Large intestine (tissue), 3 donors: Measurements from ENCODE around the gene KIAA0825. TPM values are rescaled to one million over a fixed set of nuclear protein-coding genes. Genes with fewer than 3 reads are reported as not detected.

Source experiments
- DNase-seq, 2 donors: peaks; one replicate each; pipeline versions ENCODE4 v3.0.0 to v3.0.0-alpha.2; 2013
- H3K27ac ChIP-seq: one replicate; pipeline ENCODE4 v1.5.1; 2013; ENCODE audit warnings: low read length
- H3K27me3 ChIP-seq: 2 replicates; pipeline ENCODE4 v1.6.1; 2013; ENCODE audit warnings: low read length; ENCODE audit not compliant: control insufficient read depth, insufficient read depth
- H3K36me3 ChIP-seq: 2 replicates; pipeline ENCODE4 v1.6.1; 2013; ENCODE audit warnings: low read length; ENCODE audit not compliant: control insufficient read depth, insufficient read depth
- H3K4me1 ChIP-seq: one replicate; pipeline ENCODE4 v1.6.1; 2013; ENCODE audit warnings: low read length; ENCODE audit not compliant: control insufficient read depth, insufficient read depth
- H3K4me3 ChIP-seq: one replicate; pipeline ENCODE4 v1.5.1; 2013; ENCODE audit warnings: low read length
- H3K9me3 ChIP-seq: one replicate; pipeline ENCODE4 v1.6.1; 2013; ENCODE audit warnings: mild to moderate bottlenecking, low read depth, low read length, moderate library complexity; ENCODE audit not compliant: control insufficient read depth
- WGBS: methylation state at CpG from one replicate; pipeline ENCODE4 v1.1.5; 2013; ENCODE audit warnings: low lambda C conversion rate; ENCODE audit not compliant: insufficient coverage; 5-methylcytosine and 5-hydroxymethylcytosine counted together
- polyA plus RNA-seq: library from polyadenylated mRNA; unstranded; fragments of 120-200 nt; gene quantifications from one replicate; pipeline ENCODE4 v1.2.1, GENCODE V29; 2013

The KIAA0825 gene
- polyA plus RNA-seq, 1 donor = 2.8 TPM

DNA sequence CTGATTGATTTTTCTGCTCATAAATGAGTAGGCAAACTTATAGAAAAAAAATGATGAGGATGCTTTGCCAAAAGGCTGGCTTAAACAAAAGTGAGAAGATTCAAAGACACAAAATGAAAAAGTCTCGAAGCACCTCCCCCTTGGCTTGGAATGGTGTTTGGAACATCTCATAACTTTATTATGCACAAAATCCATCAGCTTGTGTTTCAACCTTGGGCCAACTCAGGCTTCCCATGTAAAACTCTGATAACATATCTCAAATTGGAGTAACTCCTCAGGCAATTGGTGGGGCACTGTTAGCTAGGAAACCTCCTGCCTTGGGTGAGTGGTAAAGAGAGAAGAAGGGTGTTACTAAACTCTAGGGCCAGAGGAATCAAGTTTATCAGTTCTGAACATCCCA, 176.3 kb downstream of the KIAA0825 start:
- H3K4me3 ChIP-seq = no peak overlapping the region
- H3K4me1 ChIP-seq = no peaks in the 10 kb centered on the region
- WGBS = no CpG with 5 or more reads among the region's 1 CpG
- no peak for DNase-seq
- H3K9me3 ChIP-seq = no peaks in the 10 kb centered on the region
- no peak overlapping the region for H3K27ac ChIP-seq
- no peaks in the 10 kb centered on the region for H3K27me3 ChIP-seq
- H3K36me3 ChIP-seq = no peaks in the 10 kb centered on the region

DNA sequence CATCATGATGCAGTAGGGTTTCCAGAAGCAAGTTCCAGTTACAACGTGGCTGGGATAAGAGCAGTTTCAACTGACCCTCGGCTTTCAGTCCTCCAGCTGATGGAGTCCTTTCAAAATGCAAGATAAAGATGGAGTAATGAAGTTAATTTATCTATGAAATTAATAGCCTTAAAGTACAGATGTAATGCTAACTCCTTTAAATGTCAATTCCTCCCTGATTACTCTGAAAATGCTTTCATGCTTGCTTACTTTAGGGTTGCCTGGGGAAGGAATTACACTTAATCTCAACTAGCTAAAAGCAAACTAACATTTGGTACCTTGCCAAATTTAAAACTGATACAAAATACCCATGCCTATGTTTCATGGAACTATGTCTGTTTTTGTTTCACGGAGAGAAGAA, 178.4 kb downstream of the KIAA0825 start:
- WGBS = no CpG with 5 or more reads among the region's 3 CpGs
- no peaks in the 10 kb centered on the region for H3K4me1 ChIP-seq
- no peak for DNase-seq
- peaks cover 3% of the 10 kb centered on the region for H3K9me3 ChIP-seq
- H3K27ac ChIP-seq = no peak overlapping the region
- no peaks in the 10 kb centered on the region for H3K36me3 ChIP-seq
- no peaks in the 10 kb centered on the region for H3K27me3 ChIP-seq
- H3K4me3 ChIP-seq = no peak overlapping the region

DNA sequence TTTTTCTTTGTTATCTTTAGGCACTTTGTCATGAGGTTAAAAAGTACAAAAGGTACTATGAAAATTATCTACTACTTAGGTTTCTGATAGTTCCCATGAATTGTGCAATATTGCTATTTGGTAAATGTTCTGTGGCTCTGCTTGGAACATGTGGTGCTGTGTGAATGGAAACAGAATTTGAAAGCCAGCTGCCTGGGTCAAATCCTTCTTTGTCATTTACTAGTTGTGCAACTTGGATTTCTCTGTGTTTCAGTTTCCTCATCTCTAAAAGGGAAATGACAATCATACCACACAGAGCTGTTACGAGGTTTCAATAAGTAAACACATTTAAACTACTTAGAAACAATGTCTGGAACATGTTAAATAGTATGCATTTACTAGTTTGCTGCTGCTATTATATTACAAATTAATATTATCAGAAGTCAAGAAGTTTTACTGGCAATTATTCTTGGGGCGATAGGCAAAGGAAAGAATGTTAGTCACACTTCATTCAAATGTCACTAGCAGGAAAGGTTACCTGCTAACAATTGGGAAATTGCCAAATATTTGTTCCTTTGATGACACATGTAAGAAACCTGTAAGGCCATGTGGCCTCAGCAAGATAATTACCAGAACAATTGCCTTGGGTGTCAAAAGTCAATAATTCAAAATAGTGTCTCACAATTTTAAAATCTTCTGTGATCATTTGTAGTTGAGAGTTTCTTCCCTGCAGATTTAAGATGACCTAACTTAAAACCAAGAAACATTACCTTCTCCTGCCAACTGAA, 184.8 kb downstream of the KIAA0825 start:
- Histone ChIP-seq H3K36me3 (no peaks in the 10 kb centered on the region), H3K4me3 (no peak overlapping the region), H3K9me3 (peaks cover 3% of the 10 kb centered on the region), H3K27me3 (no peaks in the 10 kb centered on the region), H3K4me1 (no peaks in the 10 kb centered on the region), H3K27ac (no peak overlapping the region)
- WGBS = 60% methylated on average over 1 of the region's 2 CpGs
- peak; percentile 7 to 48 for DNase-seq

DNA sequence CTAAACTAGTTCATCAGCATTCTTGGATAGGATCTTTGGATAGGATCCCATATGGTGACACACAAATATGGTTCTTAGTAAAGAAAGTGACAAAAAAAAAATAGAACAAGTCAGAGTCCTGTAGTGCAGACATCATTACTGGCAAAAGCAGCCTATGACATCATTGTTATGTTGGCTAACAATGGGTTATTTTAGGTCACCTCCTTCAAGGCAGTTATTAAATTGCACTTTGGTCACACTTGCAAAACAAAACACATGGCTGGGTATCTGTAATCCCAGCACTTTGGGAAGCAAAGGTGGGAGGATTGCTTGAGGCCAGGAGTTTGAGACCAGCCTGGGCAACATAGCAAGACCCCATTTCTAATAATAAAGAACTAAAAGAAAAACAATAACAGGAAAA, 185.9 kb downstream of the KIAA0825 start:
- peak; percentile 44 to 81 for DNase-seq
- no peaks in the 10 kb centered on the region for H3K4me1 ChIP-seq
- peaks cover 3% of the 10 kb centered on the region for H3K9me3 ChIP-seq
- H3K27ac ChIP-seq = no peak overlapping the region
- no peaks in the 10 kb centered on the region for H3K36me3 ChIP-seq
- no peak overlapping the region for H3K4me3 ChIP-seq
- no peaks in the 10 kb centered on the region for H3K27me3 ChIP-seq

DNA sequence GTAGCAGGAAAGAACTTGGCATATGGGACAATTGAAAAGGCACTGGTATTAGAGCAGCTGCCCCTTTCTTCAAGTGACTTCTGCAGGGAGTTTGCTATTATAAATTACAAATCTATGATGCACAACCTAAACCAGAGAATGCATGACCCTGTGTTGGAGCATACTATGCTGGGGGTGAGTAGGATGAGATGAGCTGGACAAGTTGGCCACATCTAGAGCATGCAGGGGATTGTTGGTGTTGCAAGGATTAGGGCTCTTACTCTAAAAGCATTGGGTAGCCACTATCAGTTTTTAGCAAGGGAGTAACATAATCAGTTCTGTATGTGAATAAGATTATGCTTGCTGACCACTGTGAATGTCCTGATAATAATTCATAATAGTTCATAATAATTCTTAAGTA, 186.7 kb downstream of the KIAA0825 start:
- no peak overlapping the region for H3K4me3 ChIP-seq
- H3K36me3 ChIP-seq = no peaks in the 10 kb centered on the region
- no peak overlapping the region for H3K27ac ChIP-seq
- no peak for DNase-seq
- H3K27me3 ChIP-seq = no peaks in the 10 kb centered on the region
- no peaks in the 10 kb centered on the region for H3K4me1 ChIP-seq
- H3K9me3 ChIP-seq = peaks cover 3% of the 10 kb centered on the region

DNA sequence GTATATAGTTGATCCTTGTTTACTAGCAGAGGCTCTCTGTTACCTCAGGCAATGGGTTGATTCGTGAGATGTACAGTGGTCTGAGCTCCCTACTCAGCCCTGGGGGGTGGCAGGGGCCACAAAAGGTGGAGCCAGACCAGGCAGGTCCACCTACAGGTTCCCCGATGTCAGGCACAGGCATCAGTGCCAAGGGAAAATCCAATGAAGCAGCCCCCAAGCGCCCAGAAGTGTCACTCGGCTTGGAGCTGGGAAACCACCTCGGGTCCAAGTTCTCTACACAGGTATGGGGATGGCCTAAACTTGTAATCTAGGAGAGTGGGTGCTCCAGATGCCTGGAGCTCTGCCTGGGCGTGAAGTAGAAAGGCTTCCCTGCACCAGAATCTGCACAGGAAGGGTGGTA, 188.8 kb downstream of the KIAA0825 start:
- Histone ChIP-seq H3K27me3 (no peaks in the 10 kb centered on the region), H3K4me3 (no peak overlapping the region), H3K27ac (no peak overlapping the region), H3K36me3 (no peaks in the 10 kb centered on the region), H3K4me1 (no peaks in the 10 kb centered on the region), H3K9me3 (no peaks in the 10 kb centered on the region)
- DNase-seq = no peak
- no CpG with 5 or more reads among the region's 6 CpGs for WGBS

DNA sequence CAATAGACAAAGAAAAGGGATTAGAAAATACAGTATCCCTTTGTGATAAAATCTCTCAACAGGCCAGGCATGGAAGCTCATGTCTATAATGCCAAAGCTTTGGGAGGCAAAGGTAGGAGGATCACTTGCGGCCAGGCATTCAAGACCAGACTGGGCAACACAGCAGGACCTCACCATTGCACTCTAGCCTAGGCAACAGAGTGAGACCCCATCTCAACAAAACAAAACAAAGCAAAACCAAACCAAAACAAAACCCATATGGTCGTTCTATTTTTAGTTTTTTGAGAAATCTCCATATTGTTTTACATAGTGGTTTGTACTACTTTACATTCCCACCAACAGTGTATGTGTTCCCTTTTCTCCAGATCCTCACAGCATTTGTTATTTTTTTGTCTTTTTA, 193.0 kb downstream of the KIAA0825 start:
- no peaks in the 10 kb centered on the region for H3K27me3 ChIP-seq
- no peaks in the 10 kb centered on the region for H3K36me3 ChIP-seq
- WGBS = 60% methylated on average over 1 of the region's 2 CpGs
- H3K4me1 ChIP-seq = no peaks in the 10 kb centered on the region
- no peak overlapping the region for H3K4me3 ChIP-seq
- H3K9me3 ChIP-seq = no peaks in the 10 kb centered on the region
- no peak for DNase-seq
- H3K27ac ChIP-seq = no peak overlapping the region

DNA sequence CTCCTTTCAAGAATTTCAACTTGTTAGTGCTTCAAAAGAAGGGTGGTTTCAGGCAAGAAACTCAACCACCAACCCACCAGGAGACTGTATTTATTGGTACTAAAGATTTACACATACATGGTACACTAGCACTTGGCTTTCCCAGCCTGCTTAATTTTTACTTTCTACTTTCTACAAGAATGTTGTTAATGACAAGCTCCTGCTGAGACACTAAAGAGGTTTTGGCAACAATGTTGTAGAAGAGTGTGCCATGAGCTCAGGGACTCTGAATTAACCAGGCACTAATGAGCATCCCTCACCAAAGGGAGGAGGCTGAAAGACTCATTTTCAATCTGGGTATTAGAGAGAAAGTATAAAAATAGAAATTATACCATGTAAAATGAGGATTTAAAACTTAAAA, 195.0 kb downstream of the KIAA0825 start:
- no peaks in the 10 kb centered on the region for H3K36me3 ChIP-seq
- no peaks in the 10 kb centered on the region for H3K4me1 ChIP-seq
- H3K27me3 ChIP-seq = no peaks in the 10 kb centered on the region
- H3K4me3 ChIP-seq = no peak overlapping the region
- no peak overlapping the region for H3K27ac ChIP-seq
- no peak for DNase-seq
- H3K9me3 ChIP-seq = no peaks in the 10 kb centered on the region

DNA sequence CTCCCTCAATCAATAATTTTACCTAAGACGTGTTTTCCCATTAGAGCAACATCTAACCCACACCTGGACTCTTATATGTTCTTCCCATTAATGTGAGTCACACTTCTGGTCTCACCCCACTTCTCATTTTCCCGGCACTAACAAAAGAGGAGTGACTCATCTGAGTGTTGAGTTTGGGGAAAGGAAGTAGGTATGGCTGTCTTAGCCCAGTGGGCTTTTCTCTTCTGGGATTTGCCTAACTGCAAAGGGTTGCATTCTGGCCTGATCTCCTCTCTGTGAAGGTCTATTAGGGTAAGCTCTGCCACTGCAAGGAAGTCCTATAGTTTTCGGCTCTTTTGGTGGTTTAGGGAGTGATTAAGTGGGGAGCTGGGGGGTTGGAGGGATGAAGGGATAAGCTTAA, 195.6 kb downstream of the KIAA0825 start:
- no peak for DNase-seq
- Histone ChIP-seq H3K27ac (no peak overlapping the region), H3K36me3 (no peaks in the 10 kb centered on the region), H3K9me3 (no peaks in the 10 kb centered on the region), H3K4me1 (no peaks in the 10 kb centered on the region), H3K27me3 (no peaks in the 10 kb centered on the region), H3K4me3 (no peak overlapping the region)
- no CpG with 5 or more reads among the region's 3 CpGs for WGBS

DNA sequence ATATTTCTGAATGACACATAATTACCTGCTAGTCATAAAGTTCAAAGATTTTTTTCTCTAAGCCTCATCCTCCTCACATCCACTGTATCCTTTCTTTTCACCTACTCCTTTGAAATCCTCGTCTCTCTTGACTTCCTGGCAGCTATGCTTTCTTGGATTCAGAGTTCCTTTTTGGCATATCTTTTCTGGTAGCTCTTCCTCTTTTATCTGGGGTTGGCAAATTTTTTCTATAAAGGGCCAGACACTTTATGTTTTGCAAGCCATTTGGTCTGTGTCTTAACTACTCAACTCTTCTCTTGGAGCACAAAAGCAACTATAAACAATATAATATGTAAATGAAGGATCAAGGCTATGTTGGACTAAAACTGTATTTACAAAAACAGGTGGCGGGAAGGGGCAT, 197.5 kb downstream of the KIAA0825 start:
- Histone ChIP-seq H3K36me3 (no peaks in the 10 kb centered on the region), H3K27ac (no peak overlapping the region), H3K9me3 (no peaks in the 10 kb centered on the region), H3K27me3 (no peaks in the 10 kb centered on the region), H3K4me1 (no peaks in the 10 kb centered on the region), H3K4me3 (no peak overlapping the region)
- DNase-seq = no peak
- WGBS = no CpG with 5 or more reads among the region's 2 CpGs

DNA sequence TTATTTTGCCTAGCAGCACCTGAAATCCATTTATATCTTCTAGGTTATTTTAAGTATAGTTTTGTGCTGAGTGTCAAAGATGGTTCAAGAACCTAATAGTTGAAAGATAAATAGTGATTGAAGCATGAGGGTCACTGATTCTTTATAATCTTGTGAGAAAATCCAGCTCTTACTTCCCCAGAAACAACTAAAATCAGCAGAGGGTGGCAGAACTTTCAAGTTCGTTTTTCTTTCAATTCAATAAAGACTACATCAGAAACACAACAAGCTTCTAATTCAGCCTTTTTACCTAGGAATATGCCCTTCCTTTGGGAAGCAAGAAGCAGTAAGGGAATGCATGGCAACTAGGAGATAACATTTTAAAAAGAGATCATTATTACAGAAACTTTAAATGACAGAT, 202.6 kb downstream of the KIAA0825 start:
- no peaks in the 10 kb centered on the region for H3K9me3 ChIP-seq
- H3K36me3 ChIP-seq = no peaks in the 10 kb centered on the region
- WGBS = no CpG with 5 or more reads among the region's 1 CpG
- H3K27me3 ChIP-seq = no peaks in the 10 kb centered on the region
- H3K4me1 ChIP-seq = no peaks in the 10 kb centered on the region
- DNase-seq = peak in 1 of 2 donors; percentile 4
- H3K27ac ChIP-seq = no peak overlapping the region
- H3K4me3 ChIP-seq = no peak overlapping the region
